Activated naive CD4-positive, alpha-beta T cell treated with anti-CD3 and anti-CD28 coated beads, Interleukin-2, amount 50 U/mL, for 72 hours (primary cell): ENCODE data around the gene MEGF8. TPM values are rescaled to one million over a fixed set of nuclear protein-coding genes. Genes with fewer than 3 reads are reported as not detected.
A peak's percentile ranks its signal among the peaks of the same experiment; 100 is the strongest.

Source experiments
- ATAC-seq, 2 donors: fragments of 150-1000 bp; cut with Tn5 transposase; 2 replicates each; pipeline ENCODE4 v1.10.0; 2021; ENCODE audit warnings: mild to moderate bottlenecking in 2 of 2, moderate library complexity in 2 of 2
- DNase-seq, 2 donors: peaks; one replicate each; pipeline ENCODE4 v3.0.0; 2021 to 2022; ENCODE audit warnings: low spot score in 2 of 2
- H3K27ac Mint-ChIP-seq, 2 donors: one replicate each; pipeline ENCODE4 v1.8.0; 2022; ENCODE audit warnings: mild to moderate bottlenecking in 2 of 2, mixed read lengths in 2 of 2
- H3K36me3 Mint-ChIP-seq, 2 donors: one replicate each; pipeline ENCODE4 v1.8.0; 2022; ENCODE audit warnings: mixed read lengths in 2 of 2
- H3K9me3 Mint-ChIP-seq, 2 donors: one replicate each; pipeline ENCODE4 v1.8.0; 2022; ENCODE audit warnings: mixed read lengths in 2 of 2
- total RNA-seq, 2 donors: library from RNA; stranded (reverse); gene quantifications; one replicate each; pipeline ENCODE4 v1.2.3, GENCODE V29; 2022

Gene MEGF8
- total RNA-seq, 2 donors from 2014 or later = 2.1 to 8.6 TPM

DNA sequence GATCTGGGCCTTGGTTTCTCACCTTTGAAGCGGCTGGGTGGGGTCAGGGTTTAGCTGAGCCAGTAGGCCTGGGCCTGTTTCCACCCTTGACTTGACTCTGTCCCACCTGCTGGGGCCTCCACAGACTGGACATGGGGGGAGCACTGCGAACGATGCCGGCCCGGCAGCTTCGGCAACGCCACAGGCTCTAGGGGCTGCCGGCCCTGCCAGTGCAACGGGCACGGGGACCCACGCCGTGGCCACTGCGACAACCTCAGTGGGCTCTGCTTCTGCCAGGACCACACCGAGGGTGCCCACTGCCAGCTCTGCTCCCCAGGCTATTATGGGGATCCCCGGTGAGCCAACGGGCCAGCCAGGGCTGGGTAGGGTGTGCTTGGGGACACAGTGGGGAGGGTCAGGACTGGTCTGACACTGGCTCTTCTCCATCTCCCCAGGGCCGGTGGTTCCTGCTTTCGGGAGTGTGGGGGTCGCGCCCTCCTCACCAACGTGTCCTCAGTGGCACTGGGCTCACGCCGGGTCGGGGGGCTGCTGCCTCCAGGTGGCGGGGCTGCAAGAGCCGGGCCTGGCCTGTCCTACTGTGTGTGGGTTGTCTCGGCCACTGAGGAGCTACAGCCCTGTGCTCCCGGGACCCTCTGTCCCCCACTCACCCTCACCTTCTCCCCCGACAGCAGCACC is 28.0 kb downstream of the MEGF8 start:
- no peak for DNase-seq
- no peak for ATAC-seq
- no peak overlapping the region for H3K27ac Mint-ChIP-seq
- H3K9me3 Mint-ChIP-seq = no peaks in the 10 kb centered on the region
- H3K36me3 Mint-ChIP-seq = no peaks in the 10 kb centered on the region

DNA sequence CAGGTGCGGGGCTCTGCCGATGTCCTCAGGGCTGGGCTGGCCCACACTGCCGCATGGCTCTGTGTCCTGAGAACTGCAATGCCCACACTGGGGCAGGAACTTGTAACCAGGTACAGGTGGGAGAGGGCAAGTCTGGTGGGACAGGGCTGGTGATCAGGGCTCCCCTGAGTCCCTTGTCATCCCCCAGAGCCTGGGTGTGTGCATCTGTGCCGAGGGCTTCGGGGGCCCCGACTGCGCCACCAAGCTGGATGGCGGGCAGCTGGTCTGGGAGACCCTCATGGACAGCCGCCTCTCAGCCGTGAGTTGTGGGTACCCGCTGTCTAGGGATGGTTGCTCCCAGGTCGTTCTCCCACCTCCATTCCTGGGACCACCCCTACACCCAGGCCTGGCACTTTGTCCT is 30.5 kb downstream of the MEGF8 start:
- DNase-seq (no peak), ATAC-seq (no peak)
- no peaks in the 10 kb centered on the region for H3K9me3 Mint-ChIP-seq
- no peak overlapping the region for H3K27ac Mint-ChIP-seq
- no peaks in the 10 kb centered on the region for H3K36me3 Mint-ChIP-seq

DNA sequence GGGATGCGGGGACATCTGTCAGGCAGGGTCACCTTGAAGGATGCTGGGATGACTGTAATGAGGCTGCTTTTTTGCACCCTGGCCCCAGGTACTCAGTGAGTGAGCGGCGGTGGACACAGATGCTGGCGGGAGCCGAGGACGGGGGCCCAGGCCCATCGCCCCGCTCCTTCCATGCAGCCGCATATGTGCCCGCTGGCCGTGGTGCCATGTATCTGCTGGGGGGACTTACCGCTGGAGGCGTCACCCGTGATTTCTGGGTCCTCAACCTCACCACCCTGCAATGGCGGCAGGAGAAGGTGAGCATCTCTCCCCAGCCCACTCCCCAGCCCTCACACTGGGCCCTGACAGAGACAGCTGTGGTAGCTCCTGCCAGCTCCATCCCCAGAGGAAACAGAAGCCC is 31.3 kb downstream of the MEGF8 start:
- ATAC-seq (no peak), DNase-seq (no peak)
- Mint-ChIP-seq H3K27ac (no peak overlapping the region), H3K36me3 (no peaks in the 10 kb centered on the region), H3K9me3 (no peaks in the 10 kb centered on the region)

DNA sequence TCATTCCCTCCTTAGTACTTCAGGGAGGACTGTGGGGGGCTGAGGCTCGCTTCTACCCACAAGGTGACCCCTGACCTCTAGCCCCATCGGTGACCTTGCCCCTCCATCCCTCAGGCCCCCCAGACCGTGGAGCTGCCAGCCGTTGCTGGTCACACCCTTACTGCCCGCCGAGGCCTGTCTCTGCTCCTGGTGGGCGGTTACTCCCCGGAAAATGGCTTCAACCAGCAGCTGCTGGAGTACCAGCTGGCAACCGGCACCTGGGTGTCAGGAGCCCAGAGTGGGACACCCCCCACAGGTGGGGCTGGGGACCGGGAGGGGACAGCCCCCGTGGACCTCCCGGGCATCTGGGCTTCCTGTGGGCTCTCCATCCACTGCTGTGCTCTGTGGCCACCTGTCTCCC is 31.9 kb downstream of the MEGF8 start:
- Mint-ChIP-seq H3K27ac (peak overlapping the region in 1 of 2 donors; percentile 15), H3K9me3 (no peaks in the 10 kb centered on the region)

DNA sequence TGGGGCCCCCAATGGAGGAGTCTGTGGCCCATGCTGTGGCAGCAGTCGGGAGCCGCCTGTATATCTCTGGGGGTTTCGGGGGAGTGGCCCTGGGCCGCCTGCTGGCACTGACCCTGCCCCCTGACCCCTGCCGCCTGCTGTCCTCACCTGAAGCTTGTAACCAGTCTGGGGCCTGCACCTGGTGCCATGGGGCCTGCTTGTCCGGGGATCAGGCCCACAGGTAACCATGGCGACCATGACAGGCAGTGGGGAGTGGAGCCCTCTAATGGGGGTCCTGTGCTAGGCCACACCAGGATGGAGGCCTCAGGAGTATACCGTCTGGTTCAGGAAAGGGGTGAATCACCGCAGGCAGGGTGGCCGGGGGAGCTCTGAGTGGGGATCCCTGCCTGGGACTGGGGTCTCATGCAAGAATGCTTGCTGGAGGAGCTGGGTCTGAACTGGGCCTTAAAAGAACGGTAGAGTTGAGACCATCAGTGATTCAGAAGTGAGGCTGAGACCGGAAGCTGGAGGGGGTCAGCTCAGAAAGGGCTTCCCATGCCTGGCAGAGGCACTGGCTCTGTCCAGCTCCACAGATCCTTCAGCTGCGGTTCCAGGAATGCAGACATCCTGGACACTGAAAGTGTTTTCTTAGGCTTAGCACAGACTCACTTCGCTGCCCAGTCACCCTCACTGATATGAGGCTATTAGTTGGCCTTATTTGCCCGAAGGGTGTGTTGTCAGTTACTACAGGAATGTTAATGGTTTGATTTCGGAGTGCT is 35.5 kb downstream of the MEGF8 start:
- DNase-seq = no peak
- peak overlapping the region in 1 of 2 donors; percentile 68 for H3K27ac Mint-ChIP-seq
- peaks cover 0 to 4% of the 10 kb centered on the region in 2 donors for H3K9me3 Mint-ChIP-seq
- ATAC-seq = no peak
- peaks cover 0 to 11% of the 10 kb centered on the region in 2 donors for H3K36me3 Mint-ChIP-seq

More for the DNA sequence above, 31.9 kb downstream of the MEGF8 start:
- DNase-seq = no peak
- no peak for ATAC-seq
- H3K36me3 Mint-ChIP-seq = no peaks in the 10 kb centered on the region

DNA sequence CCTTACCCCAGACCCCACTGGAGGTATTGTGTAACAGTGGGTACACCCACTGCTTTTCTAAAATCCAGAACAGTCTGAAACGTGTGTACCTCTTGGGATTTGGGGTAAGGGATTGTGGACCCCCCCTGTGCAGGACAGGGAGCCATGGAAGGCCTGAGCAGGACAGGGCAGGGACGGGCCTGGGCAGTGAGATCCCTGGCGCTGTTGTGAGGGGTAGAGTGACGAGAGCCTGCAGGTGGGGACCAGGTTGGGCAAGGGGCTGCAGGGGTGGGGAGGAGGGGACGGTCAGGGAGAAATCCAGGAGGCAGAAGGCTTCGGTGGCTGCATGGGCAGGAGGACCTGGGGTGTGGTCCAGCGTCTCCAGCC is 36.1 kb downstream of the MEGF8 start:
- DNase-seq (no peak), ATAC-seq (no peak)
- H3K27ac Mint-ChIP-seq = no peak overlapping the region
- peaks cover 0 to 11% of the 10 kb centered on the region in 2 donors for H3K36me3 Mint-ChIP-seq
- peaks cover 0 to 4% of the 10 kb centered on the region in 2 donors for H3K9me3 Mint-ChIP-seq

DNA sequence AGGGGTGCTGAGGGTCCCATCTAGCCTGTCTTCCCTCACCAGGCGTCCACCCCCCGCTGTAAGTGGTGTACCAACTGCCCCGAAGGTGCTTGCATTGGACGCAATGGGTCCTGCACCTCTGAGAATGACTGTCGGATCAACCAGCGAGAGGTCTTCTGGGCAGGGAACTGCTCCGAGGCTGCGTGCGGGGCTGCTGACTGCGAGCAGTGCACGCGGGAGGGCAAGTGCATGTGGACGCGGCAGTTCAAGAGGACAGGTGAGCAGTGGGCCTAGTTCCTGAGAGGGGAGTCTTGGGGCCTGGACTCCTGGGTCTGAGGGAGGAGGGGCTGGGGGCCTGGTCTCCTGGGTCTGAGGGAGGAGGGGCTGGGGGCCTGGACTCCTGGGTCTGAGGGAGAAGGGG is 36.9 kb downstream of the MEGF8 start:
- Mint-ChIP-seq H3K36me3 (peaks cover 0 to 11% of the 10 kb centered on the region in 2 donors), H3K9me3 (peaks cover 0 to 4% of the 10 kb centered on the region in 2 donors), H3K27ac (no peak overlapping the region)
- ATAC-seq (no peak), DNase-seq (no peak)

DNA sequence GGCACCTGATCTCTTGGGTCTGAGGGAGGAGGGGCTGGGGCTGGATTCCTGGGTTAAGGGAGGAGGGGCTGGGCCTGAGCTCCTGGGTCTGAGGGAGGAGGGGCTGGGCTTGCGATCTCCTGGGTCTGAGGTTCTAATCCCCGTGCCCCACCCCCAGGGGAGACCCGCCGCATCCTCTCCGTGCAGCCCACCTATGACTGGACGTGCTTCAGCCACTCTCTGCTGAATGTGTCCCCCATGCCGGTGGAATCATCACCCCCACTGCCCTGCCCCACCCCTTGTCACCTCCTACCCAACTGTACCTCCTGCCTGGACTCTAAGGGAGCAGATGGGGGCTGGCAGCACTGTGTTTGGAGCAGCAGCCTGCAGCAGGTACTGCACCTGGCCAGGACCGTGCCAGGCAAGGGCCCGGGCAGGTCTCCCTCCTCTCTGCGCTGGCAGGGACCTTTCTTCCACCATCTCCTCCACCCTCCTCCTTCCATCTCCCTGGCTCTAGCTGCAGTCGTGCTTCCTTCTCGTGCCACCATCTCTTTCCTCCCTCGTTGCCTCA is 37.5 kb downstream of the MEGF8 start:
- Mint-ChIP-seq H3K9me3 (peaks cover 0 to 4% of the 10 kb centered on the region in 2 donors), H3K36me3 (peaks cover 0 to 11% of the 10 kb centered on the region in 2 donors), H3K27ac (no peak overlapping the region)
- DNase-seq = no peak
- no peak for ATAC-seq

DNA sequence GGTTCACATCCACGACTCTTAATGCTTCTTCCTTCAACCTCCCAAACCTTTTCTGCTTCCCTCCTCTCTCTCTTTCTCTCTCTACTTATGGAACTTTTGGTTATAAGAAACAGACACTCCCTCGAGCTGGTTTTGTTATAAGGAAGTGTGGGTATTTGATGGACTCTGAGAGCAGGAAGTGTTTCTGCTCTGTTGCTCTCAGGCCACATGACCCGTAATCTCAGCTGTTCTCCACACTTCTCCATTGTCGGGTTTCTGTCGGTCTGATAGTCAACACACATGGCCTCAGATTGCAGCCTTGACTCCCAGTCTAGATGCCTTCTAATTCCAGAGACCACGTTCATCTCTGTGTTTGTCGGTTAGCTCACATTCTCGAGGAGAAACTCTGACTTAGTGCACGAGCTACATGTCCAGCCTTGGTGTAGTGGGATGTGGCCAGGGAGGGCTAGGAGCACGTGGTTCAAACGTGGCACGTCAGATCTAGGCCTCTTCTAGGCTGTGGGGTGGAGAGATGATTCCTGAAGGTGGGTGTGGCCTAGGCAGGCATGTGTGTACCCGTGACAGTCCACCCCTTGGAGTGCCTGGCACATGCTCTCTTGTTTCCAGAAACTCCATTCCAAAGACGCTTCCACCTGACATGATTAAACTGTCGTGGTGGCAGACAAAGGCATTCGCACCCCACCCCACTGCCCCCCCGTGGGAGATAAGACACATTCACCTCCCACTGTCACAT is 38.3 kb downstream of the MEGF8 start:
- peaks cover 0 to 11% of the 10 kb centered on the region in 2 donors for H3K36me3 Mint-ChIP-seq
- no peak for DNase-seq
- no peak overlapping the region for H3K27ac Mint-ChIP-seq
- no peak for ATAC-seq
- H3K9me3 Mint-ChIP-seq = peaks cover 0 to 4% of the 10 kb centered on the region in 2 donors

DNA sequence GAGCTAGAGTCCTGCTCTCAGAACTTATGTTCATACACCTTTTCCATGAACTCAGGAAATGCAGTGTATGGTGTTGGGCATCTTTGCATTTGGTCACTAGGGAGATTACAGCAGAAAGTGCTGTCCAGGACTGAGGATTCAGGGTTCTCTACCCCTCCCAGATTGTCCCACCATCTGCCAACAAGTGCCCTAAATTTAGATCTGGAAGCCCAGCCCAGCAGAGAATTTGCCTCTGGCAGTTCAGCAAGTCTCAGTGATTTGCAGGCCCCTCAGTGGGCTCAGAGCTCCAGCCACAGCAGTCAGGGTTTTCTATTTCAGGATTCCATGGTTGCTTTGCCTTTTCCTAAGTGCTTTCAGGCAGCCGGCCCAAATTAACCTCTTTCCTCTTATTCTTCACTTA is 41.2 kb downstream of the MEGF8 start:
- DNase-seq = no peak
- Mint-ChIP-seq H3K9me3 (peaks cover 0 to 4% of the 10 kb centered on the region in 2 donors), H3K36me3 (peaks cover 0 to 11% of the 10 kb centered on the region in 2 donors), H3K27ac (no peak overlapping the region)
- ATAC-seq = no peak

DNA sequence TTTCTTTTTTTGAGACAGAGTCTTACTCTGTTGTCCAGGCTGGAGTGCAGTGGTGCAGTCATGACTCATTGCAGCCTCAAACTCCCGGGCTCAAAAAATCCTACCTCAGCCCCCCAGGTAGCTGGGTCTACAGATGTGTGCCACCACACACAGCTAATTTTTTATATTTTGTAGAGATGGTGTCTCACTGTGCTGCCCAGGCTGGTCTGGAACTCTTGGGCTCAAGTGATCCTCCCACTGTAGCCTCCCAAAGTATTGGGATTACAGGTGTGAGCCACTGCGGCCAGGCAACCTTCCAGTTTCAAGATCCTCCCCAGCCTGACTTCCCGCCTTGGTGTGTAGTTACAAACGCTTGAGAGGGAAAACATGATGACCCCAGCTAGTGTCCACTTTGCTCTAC is 42.5 kb downstream of the MEGF8 start:
- Mint-ChIP-seq H3K9me3 (peaks cover 0 to 4% of the 10 kb centered on the region in 2 donors), H3K36me3 (peaks cover 0 to 11% of the 10 kb centered on the region in 2 donors), H3K27ac (no peak overlapping the region)
- no peak for ATAC-seq
- no peak for DNase-seq

DNA sequence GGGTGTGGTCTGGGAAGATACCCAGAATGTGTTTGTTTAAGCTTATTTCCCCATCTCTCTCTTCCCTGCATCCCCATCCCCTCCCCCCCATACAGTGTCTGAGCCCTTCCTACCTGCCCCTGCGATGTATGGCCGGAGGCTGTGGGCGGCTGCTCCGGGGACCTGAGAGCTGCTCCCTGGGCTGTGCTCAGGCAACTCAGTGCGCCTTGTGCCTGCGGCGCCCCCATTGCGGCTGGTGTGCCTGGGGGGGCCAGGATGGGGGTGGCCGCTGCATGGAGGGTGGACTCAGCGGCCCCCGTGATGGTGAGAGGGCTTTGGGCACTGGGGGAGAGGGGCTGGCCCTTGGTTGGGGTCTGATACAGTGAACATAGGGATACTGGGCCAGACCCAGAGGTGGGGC is 42.9 kb downstream of the MEGF8 start:
- DNase-seq (no peak), ATAC-seq (no peak)
- Mint-ChIP-seq H3K27ac (peak overlapping the region in 1 of 2 donors; percentile 9), H3K9me3 (peaks cover 0 to 4% of the 10 kb centered on the region in 2 donors), H3K36me3 (peaks cover 0 to 11% of the 10 kb centered on the region in 2 donors)

DNA sequence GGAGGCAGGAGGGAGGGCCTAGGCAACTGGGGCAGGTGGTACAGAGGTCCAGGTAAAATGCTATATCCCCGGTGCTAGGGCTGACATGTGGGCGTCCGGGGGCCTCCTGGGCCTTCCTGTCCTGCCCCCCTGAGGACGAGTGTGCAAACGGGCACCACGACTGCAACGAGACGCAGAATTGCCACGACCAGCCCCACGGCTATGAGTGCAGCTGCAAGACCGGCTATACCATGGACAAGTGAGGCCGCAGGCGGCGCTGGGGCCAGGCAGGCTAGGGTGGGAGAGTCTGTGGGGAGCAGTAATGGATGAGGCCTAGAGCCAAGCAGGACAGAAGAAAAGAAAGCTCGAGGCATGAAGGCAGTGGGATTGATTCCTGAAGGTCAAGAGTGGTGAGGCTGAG is 43.3 kb downstream of the MEGF8 start:
- Mint-ChIP-seq H3K36me3 (peaks cover 0 to 8% of the 10 kb centered on the region in 2 donors), H3K9me3 (peaks cover 0 to 1% of the 10 kb centered on the region in 2 donors), H3K27ac (peak overlapping the region in 1 of 2 donors; percentile 9)
- DNase-seq (no peak), ATAC-seq (no peak)

DNA sequence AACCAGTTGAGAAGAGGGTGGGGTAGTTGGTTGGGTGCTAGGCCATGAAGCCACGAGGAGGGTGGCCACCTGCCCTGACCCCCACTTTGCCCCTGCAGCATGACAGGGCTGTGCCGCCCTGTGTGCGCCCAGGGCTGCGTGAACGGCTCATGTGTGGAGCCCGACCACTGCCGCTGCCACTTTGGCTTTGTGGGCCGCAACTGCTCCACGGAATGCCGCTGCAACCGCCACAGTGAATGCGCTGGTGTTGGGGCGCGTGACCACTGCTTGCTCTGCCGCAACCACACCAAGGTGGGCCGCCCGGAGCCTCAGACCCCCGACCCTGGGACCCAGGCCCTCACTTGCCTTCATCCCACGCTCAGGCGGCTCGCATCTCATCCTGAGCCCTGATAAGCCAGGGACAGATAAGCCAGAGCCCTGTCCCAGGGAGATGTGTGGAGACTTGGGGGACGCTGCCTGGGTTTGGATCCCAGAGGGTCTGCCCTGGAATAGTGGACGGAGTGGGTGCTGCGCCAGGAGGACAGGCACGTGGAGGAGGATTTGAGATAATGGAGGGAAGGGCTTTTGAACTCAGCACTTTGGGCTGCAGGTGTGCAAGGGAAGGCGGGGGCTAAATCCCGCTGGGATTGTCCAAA is 44.1 kb downstream of the MEGF8 start:
- DNase-seq = no peak
- peaks cover 0 to under 1% of the 10 kb centered on the region in 2 donors for H3K36me3 Mint-ChIP-seq
- no peaks in the 10 kb centered on the region for H3K9me3 Mint-ChIP-seq
- no peak for ATAC-seq
- H3K27ac Mint-ChIP-seq = peak overlapping the region; percentile 15 to 55

DNA sequence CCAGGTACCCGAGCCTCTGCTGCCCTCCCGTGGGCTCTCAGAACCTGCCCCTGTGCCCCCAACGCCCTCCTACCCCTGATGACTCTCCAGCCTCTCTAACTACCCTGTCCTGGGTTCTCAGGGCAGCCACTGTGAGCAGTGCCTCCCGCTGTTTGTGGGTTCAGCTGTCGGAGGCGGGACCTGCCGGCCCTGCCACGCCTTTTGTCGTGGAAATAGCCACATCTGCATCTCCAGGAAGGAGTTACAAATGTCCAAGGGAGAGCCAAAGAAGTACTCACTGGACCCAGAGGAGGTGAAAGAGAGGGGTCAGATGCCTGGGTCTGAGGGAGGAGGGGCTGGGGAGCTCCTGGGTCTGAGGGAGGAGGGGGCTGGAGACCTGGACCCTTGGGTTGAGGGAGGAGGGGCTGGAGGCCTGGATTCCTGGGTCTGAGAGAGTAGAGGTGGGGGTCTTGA is 44.7 kb downstream of the MEGF8 start:
- no peaks in the 10 kb centered on the region for H3K36me3 Mint-ChIP-seq
- H3K9me3 Mint-ChIP-seq = no peaks in the 10 kb centered on the region
- DNase-seq (no peak), ATAC-seq (no peak)
- H3K27ac Mint-ChIP-seq = peak overlapping the region; percentile 15 to 55

DNA sequence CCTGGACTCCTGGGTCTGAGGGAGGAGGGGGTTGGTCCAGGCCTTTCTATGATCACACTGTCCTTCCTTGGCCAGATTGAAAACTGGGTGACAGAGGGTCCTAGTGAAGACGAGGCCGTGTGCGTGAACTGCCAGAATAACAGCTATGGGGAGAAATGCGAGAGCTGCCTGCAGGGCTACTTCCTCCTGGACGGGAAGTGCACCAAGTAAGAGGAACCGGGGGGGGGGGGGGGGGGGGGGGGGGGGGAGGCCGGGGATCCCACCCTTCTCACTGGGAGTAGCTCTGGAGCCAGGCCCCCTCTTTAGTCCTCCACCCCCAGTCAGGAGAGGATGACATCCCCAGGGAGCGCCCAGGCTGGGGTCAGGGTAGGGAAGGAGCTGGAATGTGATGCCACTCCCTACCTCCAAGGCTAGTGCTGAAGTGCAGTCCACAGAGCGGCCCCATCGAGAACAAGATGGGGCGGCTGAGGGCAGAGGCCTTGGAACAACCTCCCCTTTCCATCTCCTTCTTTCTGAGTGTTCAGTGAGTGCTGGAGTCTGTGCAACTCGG is 45.3 kb downstream of the MEGF8 start:
- no peaks in the 10 kb centered on the region for H3K36me3 Mint-ChIP-seq
- no peaks in the 10 kb centered on the region for H3K9me3 Mint-ChIP-seq
- H3K27ac Mint-ChIP-seq = peak overlapping the region in 1 of 2 donors; percentile 60
- DNase-seq (no peak), ATAC-seq (no peak)
